GM23338 (cell line): ENCODE results near the gene MBD2.
A peak's percentile ranks its signal among the peaks of the same experiment; 100 is the strongest.

ENCODE experiments used
- CTCF ChIP-seq, 2 experiments: fragments of 200-600 bp in 1 of 2; sonication (generic) in 1 of 2; conservative IDR thresholded peaks; 2 replicates each; pipeline versions ENCODE4 v1.5.1 to v1.6.1; 2016 to 2017; ENCODE audit warnings: antibody characterized with exemption in 2 of 2, low read depth in 2 of 2, mild to moderate bottlenecking in 2 of 2, moderate library complexity in 1 of 2
- EZH2 ChIP-seq: fragments of 200-600 bp; sonication (generic); IDR thresholded peaks from one replicate; pipeline ENCODE4 v1.8.0; 2017; ENCODE audit warnings: antibody characterized with exemption, mild to moderate bottlenecking, low read depth; ENCODE audit not compliant: unreplicated experiment
- POLR2AphosphoS5 ChIP-seq: IDR thresholded peaks from 2 replicates; pipeline ENCODE4 v1.6.1; 2016; ENCODE audit warnings: antibody characterized with exemption, low read depth

GRCh38 chr18:54173980-54174630 is 50.4 kb downstream of the MBD2 start:
- TF ChIP-seq POLR2AphosphoS5 (no peak), CTCF (conservative IDR thresholded peaks at IDR 0.05; ENCODE audit: low read depth in 2 of 2) (peak in 1 of 2 experiments; percentile 23; a peak in 1 of 4 replicates), EZH2 (no peak)
